Neutrophil (primary cell): ENCODE results near the gene SH3BP5L.

ENCODE experiments used
- H3K27ac ChIP-seq: fragments of 200-600 bp; sonication (generic); 2 replicates; pipeline ENCODE4 v1.5.1; 2016; ENCODE audit warnings: mild to moderate bottlenecking, moderate library complexity
- H3K27me3 ChIP-seq: fragments of 200-600 bp; sonication (generic); 2 replicates; pipeline ENCODE4 v1.6.0; 2016; ENCODE audit warnings: mild to moderate bottlenecking
- H3K36me3 ChIP-seq: fragments of 200-600 bp; sonication (generic); 2 replicates; pipeline ENCODE4 v1.5.1; 2017
- H3K4me1 ChIP-seq, 2 experiments: fragments of 200-600 bp in 1 of 2; sonication (generic) in 1 of 2; 1 replicate in 1 of 2; 2 replicates in 1 of 2; pipeline versions ENCODE4 v1.5.1 to v1.6.1; 2013 to 2016; ENCODE audit warnings: low read depth in 1 of 2, low read length in 1 of 2, mild to moderate bottlenecking in 1 of 2, moderate library complexity in 1 of 2; ENCODE audit not compliant: control insufficient read depth in 1 of 2, insufficient read depth in 1 of 2
- H3K4me3 ChIP-seq, 2 experiments: fragments of 200-600 bp in 1 of 2; sonication (generic) in 1 of 2; 1 replicate in 1 of 2; 2 replicates in 1 of 2; pipeline ENCODE4 v1.5.1; 2013 to 2016; ENCODE audit warnings: low read depth in 1 of 2, low read length in 1 of 2, mild to moderate bottlenecking in 1 of 2, moderate library complexity in 1 of 2
- H3K9me3 ChIP-seq: fragments of 200-600 bp; sonication (generic); 2 replicates; pipeline ENCODE4 v1.5.1; 2016
- TF ChIP-seq, protein P1 (sequence below): fragments of 200-600 bp; sonication (generic); IDR thresholded peaks from 2 replicates; pipeline ENCODE4 v1.5.1; 2016; ENCODE audit warnings: antibody characterized with exemption

Gene SH3BP5L

DNA sequence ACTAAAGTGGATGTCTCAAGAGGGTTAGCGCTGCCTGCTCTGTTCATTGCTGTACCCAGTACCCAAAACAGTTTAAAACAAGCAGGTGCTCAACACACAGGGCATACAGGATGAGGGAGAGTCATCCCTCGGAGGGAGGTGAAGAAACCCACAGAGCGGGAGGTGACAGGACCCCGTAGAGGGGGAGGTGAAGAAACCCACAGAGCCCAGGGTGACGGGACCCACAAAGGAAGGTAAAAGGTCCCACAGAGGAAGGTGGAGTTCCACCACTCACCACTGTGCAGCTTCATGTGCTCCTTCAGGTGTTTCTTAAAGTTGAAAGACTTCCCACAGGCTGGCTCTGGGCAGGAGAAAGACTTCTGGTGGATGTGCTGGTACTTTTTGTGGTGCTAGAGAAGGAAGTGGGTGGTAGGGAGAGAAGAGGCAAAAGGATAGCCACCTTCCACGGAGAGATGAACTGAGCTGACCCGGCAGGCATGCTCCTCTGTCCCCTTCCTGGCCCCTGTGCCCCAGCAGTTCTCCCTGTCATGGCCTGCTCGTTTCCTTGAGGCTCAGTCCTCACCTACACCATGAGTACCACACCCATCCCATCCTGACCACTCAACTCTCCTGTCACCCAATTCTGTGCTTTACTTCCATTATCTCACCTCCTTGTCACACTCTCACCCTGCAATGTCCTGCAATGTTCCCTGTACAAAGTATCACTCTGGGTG lies 28.1 kb upstream of the SH3BP5L start:
- Histone ChIP-seq H3K4me3 (no peak overlapping the region), H3K27me3 (no peaks in the 10 kb centered on the region), H3K27ac (no peak overlapping the region), H3K36me3 (peaks cover 56% of the 10 kb centered on the region), H3K4me1 (peaks cover 18 to 20% of the 10 kb centered on the region in 2 experiments), H3K9me3 (no peaks in the 10 kb centered on the region)
- TF ChIP-seq, protein P1, sequence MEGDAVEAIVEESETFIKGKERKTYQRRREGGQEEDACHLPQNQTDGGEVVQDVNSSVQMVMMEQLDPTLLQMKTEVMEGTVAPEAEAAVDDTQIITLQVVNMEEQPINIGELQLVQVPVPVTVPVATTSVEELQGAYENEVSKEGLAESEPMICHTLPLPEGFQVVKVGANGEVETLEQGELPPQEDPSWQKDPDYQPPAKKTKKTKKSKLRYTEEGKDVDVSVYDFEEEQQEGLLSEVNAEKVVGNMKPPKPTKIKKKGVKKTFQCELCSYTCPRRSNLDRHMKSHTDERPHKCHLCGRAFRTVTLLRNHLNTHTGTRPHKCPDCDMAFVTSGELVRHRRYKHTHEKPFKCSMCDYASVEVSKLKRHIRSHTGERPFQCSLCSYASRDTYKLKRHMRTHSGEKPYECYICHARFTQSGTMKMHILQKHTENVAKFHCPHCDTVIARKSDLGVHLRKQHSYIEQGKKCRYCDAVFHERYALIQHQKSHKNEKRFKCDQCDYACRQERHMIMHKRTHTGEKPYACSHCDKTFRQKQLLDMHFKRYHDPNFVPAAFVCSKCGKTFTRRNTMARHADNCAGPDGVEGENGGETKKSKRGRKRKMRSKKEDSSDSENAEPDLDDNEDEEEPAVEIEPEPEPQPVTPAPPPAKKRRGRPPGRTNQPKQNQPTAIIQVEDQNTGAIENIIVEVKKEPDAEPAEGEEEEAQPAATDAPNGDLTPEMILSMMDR = no peak

DNA sequence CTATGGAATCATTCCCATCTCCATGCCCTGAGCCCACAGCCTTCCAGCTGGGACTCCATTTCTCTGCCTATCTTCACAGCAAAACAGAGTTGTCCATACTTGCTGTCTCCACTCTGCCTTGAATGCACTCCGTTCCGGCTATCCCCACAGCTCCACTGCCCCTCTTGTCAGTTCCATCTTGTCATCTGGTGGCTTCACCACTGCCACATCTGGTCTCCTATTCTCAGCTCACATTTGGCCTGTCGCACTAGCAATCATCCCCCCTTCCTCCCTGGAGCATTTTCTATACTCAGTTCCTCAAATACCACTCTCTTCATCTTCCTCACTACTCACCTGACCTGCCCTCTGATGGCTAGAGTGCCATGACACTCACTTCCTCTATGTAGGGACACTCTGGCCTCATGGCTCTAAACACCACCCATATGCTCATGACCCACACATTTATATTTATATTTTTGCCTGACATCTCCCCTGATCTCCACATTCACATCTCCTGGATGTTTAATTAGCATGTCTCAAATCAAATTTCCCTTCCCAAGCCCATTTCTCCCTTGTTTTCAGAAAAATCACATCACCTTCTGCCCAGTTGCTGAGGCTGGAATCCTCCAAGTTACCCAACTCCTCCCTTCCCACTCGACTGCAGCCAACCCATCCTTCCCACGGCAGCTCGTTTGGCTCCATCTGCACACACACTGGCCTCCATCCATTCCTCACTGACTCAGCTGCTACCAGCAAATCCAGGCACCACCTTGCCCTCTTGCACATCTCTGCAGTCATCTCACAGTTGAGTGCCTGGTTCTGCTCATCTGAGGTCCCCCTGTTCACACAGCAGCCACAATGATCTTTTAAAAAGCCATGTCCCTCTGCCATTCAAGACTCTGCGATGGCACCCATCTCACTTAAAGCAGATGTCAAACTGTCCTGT lies 27.0 kb upstream of the SH3BP5L start:
- no peaks in the 10 kb centered on the region for H3K27me3 ChIP-seq
- TF ChIP-seq, protein P1 = no peak
- H3K36me3 ChIP-seq = peaks cover 67% of the 10 kb centered on the region
- no peak overlapping the region for H3K4me3 ChIP-seq
- peak overlapping the region; percentile 21 for H3K27ac ChIP-seq
- peaks cover 10 to 12% of the 10 kb centered on the region in 2 experiments for H3K4me1 ChIP-seq
- no peaks in the 10 kb centered on the region for H3K9me3 ChIP-seq

DNA sequence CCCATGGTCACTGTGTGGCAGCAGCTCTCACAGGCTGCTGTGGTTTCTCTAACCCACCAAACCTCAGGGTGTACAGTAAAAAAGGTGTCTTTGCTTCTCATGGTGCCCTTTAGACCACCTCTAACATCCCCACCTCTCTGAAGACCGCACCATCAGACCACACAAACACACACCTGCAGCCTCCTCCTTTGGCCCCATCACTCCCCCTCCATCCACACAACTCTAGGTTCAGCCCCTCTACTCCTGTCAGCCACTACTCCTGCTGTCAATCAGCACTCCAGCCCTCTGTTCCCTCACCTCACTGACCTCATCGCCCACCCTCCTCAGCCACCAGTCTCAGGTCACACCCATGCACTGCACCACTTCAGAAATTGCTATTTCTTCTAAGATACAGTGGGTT lies 25.7 kb upstream of the SH3BP5L start:
- H3K27me3 ChIP-seq = no peaks in the 10 kb centered on the region
- TF ChIP-seq, protein P1 = no peak
- H3K4me1 ChIP-seq = peaks cover 6 to 7% of the 10 kb centered on the region in 2 experiments
- no peaks in the 10 kb centered on the region for H3K9me3 ChIP-seq
- H3K36me3 ChIP-seq = peaks cover 81% of the 10 kb centered on the region
- H3K27ac ChIP-seq = no peak overlapping the region
- no peak overlapping the region for H3K4me3 ChIP-seq

DNA sequence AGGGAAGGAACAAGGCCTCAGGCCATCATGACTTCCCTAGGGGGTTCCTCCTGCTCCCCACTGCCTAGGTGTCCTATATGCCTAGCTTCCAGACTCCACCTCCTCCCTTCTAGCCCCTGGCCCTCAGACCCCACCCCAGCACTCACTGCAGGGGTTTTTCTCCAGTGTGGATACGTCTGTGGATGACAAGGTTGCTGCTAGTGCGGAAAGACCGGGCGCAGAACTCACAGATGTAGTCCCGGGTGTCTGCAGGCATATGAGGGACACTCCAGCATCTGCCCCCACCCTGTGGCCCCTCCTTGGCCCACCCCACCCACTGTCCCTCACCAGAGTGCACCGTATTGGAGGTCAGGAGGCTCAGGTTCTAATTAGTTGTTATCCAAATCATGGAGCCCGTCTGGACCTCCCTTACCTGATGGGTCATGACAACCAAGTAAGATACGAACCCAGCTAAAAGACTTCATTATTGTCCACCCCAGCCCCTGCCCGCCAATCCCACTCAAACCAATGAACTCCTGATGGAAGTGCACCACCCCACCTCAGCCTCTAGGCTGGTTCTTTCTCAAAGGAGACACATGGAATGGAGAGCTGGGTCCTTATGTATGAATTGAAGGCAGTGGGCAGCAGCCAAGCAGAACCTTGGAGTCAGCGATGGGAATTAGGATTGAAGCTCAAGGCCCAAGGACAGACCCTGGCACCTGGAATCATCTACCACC lies 25.0 kb upstream of the SH3BP5L start:
- no peak overlapping the region for H3K27ac ChIP-seq
- H3K4me1 ChIP-seq = peaks cover 6 to 7% of the 10 kb centered on the region in 2 experiments
- H3K27me3 ChIP-seq = no peaks in the 10 kb centered on the region
- H3K4me3 ChIP-seq = no peak overlapping the region
- H3K9me3 ChIP-seq = no peaks in the 10 kb centered on the region
- H3K36me3 ChIP-seq = peaks cover 86% of the 10 kb centered on the region
- TF ChIP-seq, protein P1 = no peak

DNA sequence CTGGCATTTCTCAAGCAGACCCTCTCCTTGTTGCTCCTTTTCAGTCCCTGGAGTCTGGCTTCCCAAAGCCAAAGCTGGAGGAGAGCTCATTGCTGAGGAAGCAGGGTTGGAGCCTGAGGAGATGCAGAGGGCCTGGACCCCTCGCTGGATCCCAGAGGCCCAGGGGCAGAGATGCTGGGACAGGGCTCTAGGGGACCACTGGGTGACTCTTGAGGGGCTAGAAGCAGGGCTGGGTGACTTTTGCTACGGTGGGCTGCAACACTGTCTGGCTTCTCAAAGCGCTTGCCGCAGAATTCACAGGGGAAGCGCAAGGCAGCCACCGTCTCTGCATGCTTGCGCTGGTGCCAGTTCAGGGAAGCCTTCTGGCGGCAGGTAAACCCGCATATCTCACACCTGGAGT lies 24.4 kb upstream of the SH3BP5L start:
- TF ChIP-seq, protein P1 = no peak
- H3K4me3 ChIP-seq = no peak overlapping the region
- peaks cover 86% of the 10 kb centered on the region for H3K36me3 ChIP-seq
- peaks cover 6 to 7% of the 10 kb centered on the region in 2 experiments for H3K4me1 ChIP-seq
- H3K9me3 ChIP-seq = no peaks in the 10 kb centered on the region
- no peaks in the 10 kb centered on the region for H3K27me3 ChIP-seq
- no peak overlapping the region for H3K27ac ChIP-seq
